Gastrocnemius medialis (tissue), 4 donors: ENCODE measurements around the gene PTPRT. TPM values are rescaled to one million over a fixed set of nuclear protein-coding genes. Genes with fewer than 3 reads are reported as not detected.

Source experiments
- ATAC-seq, 2 donors: fragments of 150-250 bp; one replicate each; pipeline ENCODE4 v1.9.1; 2016
- DNase-seq, 2 donors: peaks; one replicate each; pipeline ENCODE4 v3.0.0-alpha.2; 2019
- H3K27ac ChIP-seq, 4 donors: fragments of 200-600 bp; sonication (generic); 1 replicate in 1 of 4; 2 replicates in 3 of 4; pipeline ENCODE4 v1.5.1; 2016 to 2018; ENCODE audit warnings: mild to moderate bottlenecking in 2 of 4, moderate library complexity in 1 of 4
- H3K27me3 ChIP-seq, 3 donors: fragments of 200-600 bp; sonication (generic) in 2 of 3; 1 replicate in 1 of 3; 2 replicates in 2 of 3; pipeline versions ENCODE4 v1.5.1 to v1.6.0; 2016 to 2019; ENCODE audit warnings: mild to moderate bottlenecking in 1 of 3, moderate library complexity in 1 of 3
- H3K36me3 ChIP-seq, 2 donors: fragments of 200-600 bp; sonication (generic) in 1 of 2; one replicate each; pipeline ENCODE4 v1.5.1; 2017 to 2018
- H3K4me1 ChIP-seq, 2 donors: fragments of 200-600 bp; sonication (generic) in 1 of 2; one replicate each; pipeline ENCODE4 v1.5.1; 2016 to 2017; ENCODE audit warnings: mild to moderate bottlenecking in 2 of 2
- H3K4me3 ChIP-seq, 4 donors: fragments of 200-600 bp; sonication (generic) in 3 of 4; 1 replicate in 1 of 4; 2 replicates in 3 of 4; pipeline ENCODE4 v1.5.1; 2016 to 2019; ENCODE audit warnings: mild to moderate bottlenecking in 2 of 4
- H3K9me3 ChIP-seq, 3 donors: fragments of 200-600 bp; sonication (generic) in 2 of 3; 1 replicate in 1 of 3; 2 replicates in 2 of 3; pipeline ENCODE4 v1.5.1; 2016 to 2019
- CTCF ChIP-seq, 5 experiments: fragments of 450-650 bp in 3 of 5; fragments of 200-600 bp in 2 of 5; sonication (generic) in 2 of 5; IDR thresholded peaks in 4 of 5; conservative IDR thresholded peaks in 1 of 5; 1 replicate in 4 of 5; 2 replicates in 1 of 5; pipeline ENCODE4 v1.5.1; 2016 to 2019; ENCODE audit warnings: antibody characterized with exemption in 5 of 5, mild to moderate bottlenecking in 3 of 5, moderate library complexity in 3 of 5
- POLR2A ChIP-seq, 2 donors: fragments of 450-650 bp; IDR thresholded peaks; one replicate each; pipeline ENCODE4 v1.6.1; 2017; ENCODE audit warnings: antibody characterized with exemption in 2 of 2, mild to moderate bottlenecking in 2 of 2, moderate library complexity in 2 of 2
- in situ Hi-C, 4 donors: fragments of 200-750 bp; cut with MboI; loops; one replicate each; pipeline versions ENCODE4 v1.15.0 to v1.8.0; 2017; ENCODE audit warnings: low sequenced_read_pairs in 4 of 4
- intact Hi-C: fragments of 100-400 bp; cut with DNase I; formaldehyde crosslinking; loops from one replicate; pipeline ENCODE4 v1.15.1; 2023; ENCODE audit warnings: low total_unique reads
- total RNA-seq, 4 donors: library from RNA; depleted of rRNA; stranded (reverse); fragments of >200 nt; gene quantifications; one replicate each; pipeline versions ENCODE4 v1.1.0 to v1.2.3, GENCODE V29; 2016

The PTPRT gene
- total RNA-seq, 4 donors from 2014 or later, result not detected

GRCh38 chr20:42986143-42986773, 203.4 kb downstream of the PTPRT start:
- no peaks in the 10 kb centered on the region for H3K36me3 ChIP-seq
- H3K4me3 ChIP-seq, result no peak overlapping the region
- H3K9me3 ChIP-seq, result no peaks in the 10 kb centered on the region
- H3K4me1 ChIP-seq, result no peaks in the 10 kb centered on the region
- intact Hi-C loops (no loop called here), in situ Hi-C loops (no loop called here)
- no peak for DNase-seq
- H3K27ac ChIP-seq, result no peak overlapping the region
- TF ChIP-seq POLR2A (IDR thresholded peaks at IDR 0.05) (no peak), CTCF (IDR thresholded peaks at IDR 0.05 in 4 of 5, conservative IDR thresholded peaks at IDR 0.05 in 1 of 5) (no peak)
- no peaks in the 10 kb centered on the region for H3K27me3 ChIP-seq
- no peak for ATAC-seq

- Histone ChIP-seq H3K9me3 (no peaks in the 10 kb centered on the region), H3K4me1 (no peaks in the 10 kb centered on the region), H3K27ac (no peak overlapping the region), H3K27me3 (no peaks in the 10 kb centered on the region), H3K4me3 (no peak overlapping the region), H3K36me3 (no peaks in the 10 kb centered on the region)
- ATAC-seq (no peak), DNase-seq (no peak)
- in situ Hi-C loops (no loop called here), intact Hi-C loops (no loop called here)
- no peak for TF ChIP-seq POLR2A (IDR thresholded peaks at IDR 0.05)
- no peak for TF ChIP-seq CTCF (IDR thresholded peaks at IDR 0.05 in 4 of 5, conservative IDR thresholded peaks at IDR 0.05 in 1 of 5)
Measured at GRCh38 chr20:42985628-42986027, 204.1 kb downstream of the PTPRT start.

GRCh38 chr20:42982218-42982617, 207.5 kb downstream of the PTPRT start:
- H3K27ac ChIP-seq, result no peak overlapping the region
- no peaks in the 10 kb centered on the region for H3K4me1 ChIP-seq
- in situ Hi-C loops, result no loop called here
- no peaks in the 10 kb centered on the region for H3K9me3 ChIP-seq
- DNase-seq, result no peak
- intact Hi-C loops, result no loop called here
- H3K4me3 ChIP-seq, result no peak overlapping the region
- no peaks in the 10 kb centered on the region for H3K27me3 ChIP-seq
- no peak for ATAC-seq
- TF ChIP-seq CTCF (IDR thresholded peaks at IDR 0.05 in 4 of 5, conservative IDR thresholded peaks at IDR 0.05 in 1 of 5) (no peak), POLR2A (IDR thresholded peaks at IDR 0.05) (no peak)
- no peaks in the 10 kb centered on the region for H3K36me3 ChIP-seq

- no peak for DNase-seq
- in situ Hi-C loops (no loop called here), intact Hi-C loops (no loop called here)
- no peaks in the 10 kb centered on the region for H3K36me3 ChIP-seq
- H3K27ac ChIP-seq, result no peak overlapping the region
- TF ChIP-seq POLR2A (IDR thresholded peaks at IDR 0.05) (no peak), CTCF (IDR thresholded peaks at IDR 0.05 in 4 of 5, conservative IDR thresholded peaks at IDR 0.05 in 1 of 5) (no peak)
- H3K4me3 ChIP-seq, result no peak overlapping the region
- no peaks in the 10 kb centered on the region for H3K9me3 ChIP-seq
- no peaks in the 10 kb centered on the region for H3K4me1 ChIP-seq
- H3K27me3 ChIP-seq, result no peaks in the 10 kb centered on the region
- no peak for ATAC-seq
Measured at GRCh38 chr20:42981253-42981652, 208.5 kb downstream of the PTPRT start.

GRCh38 chr20:42979720-42980119, 210.0 kb downstream of the PTPRT start:
- ATAC-seq (no peak), DNase-seq (no peak)
- TF ChIP-seq POLR2A (IDR thresholded peaks at IDR 0.05), result no peak
- TF ChIP-seq CTCF (IDR thresholded peaks at IDR 0.05 in 4 of 5, conservative IDR thresholded peaks at IDR 0.05 in 1 of 5), result no peak
- in situ Hi-C loops, result no loop called here
- Histone ChIP-seq H3K4me3 (no peak overlapping the region), H3K27me3 (no peaks in the 10 kb centered on the region), H3K9me3 (no peaks in the 10 kb centered on the region), H3K36me3 (no peaks in the 10 kb centered on the region), H3K4me1 (no peaks in the 10 kb centered on the region), H3K27ac (no peak overlapping the region)
- intact Hi-C loops, result no loop called here
